GM19099 (cell line): ENCODE data around the gene MEI4.

Experiments
- POLR2A ChIP-seq: IDR thresholded peaks from 3 replicates; pipeline ENCODE4 v1.6.1; 2011; ENCODE audit warnings: low read depth; ENCODE audit not compliant: insufficient read length; ENCODE audit errors: extremely low read depth

Gene MEI4

DNA sequence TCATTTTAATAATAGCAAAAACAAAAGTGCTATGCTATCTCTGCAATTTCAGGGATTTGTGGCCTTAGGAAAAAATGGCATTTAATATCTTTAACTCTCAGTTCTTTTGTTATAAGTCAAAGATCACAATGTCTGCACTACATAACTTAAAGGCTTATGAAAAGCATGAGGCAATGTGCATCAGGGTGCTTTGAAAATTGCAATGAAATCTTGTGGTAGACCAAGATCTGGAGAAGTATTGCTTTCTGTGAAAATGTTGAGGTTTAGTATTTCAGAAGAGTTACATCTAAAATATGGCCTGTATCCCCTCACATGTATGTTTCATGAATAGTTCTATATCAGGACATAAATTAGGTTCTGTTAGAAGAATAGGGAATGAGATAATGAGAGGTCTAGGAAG is 200.6 kb downstream of the MEI4 start:
- no peak for TF ChIP-seq POLR2A

DNA sequence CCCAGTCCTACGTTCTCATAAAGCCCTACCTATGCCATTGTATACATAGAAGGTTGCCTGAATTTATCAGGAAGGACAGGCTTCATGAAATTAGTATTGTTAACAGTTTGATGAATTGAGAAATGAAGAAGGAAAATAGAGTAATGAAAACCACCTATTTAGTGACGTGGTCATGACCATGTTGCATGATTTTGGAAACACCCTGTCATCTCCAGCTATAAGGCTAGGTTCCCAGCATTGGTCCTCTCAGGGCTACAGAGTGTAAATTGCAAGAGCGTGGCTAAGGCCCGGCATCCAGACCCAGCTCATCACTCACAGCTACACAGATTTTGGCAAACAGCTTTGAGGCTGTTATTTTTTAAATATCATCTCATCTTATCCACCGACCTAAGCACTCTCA is 203.6 kb downstream of the MEI4 start:
- no peak for TF ChIP-seq POLR2A

DNA sequence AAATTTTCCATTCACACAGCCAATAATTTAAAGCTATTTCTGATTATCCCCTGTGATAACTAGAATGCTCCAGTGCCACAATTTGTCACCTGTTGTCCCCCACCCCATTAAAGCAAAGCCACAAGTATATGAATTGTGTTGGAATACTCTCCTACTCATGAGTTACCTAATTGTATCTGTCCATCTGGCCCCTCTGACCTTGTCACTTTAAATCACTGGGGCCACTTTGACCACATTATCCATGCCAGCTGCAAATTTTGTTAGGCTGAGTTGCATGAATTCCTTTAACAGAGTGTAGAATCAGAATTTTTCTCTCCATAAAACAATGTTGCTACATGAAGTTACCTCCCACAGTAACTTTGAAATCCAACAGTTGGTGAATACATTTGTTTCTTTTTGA is 204.6 kb downstream of the MEI4 start:
- TF ChIP-seq POLR2A: no peak

DNA sequence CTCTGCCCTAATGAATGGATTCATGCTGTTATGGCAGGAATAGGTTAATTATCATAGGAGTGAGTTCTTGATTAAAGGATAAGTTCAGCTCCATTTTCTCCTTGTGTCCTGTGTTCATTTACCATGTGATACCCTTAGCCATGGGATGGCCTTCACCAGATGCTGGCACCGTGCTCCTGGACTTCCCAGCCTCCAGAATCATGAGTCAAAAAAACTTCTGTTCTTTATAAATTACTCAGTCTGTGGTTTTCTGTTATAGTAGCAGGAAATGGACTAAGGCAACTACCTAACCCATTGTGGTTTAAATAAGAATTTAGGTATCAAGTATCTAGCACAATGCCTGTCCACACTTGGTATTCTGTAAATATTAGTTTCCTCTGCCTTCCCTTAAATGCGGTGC is 223.5 kb downstream of the MEI4 start:
- no peak for TF ChIP-seq POLR2A

DNA sequence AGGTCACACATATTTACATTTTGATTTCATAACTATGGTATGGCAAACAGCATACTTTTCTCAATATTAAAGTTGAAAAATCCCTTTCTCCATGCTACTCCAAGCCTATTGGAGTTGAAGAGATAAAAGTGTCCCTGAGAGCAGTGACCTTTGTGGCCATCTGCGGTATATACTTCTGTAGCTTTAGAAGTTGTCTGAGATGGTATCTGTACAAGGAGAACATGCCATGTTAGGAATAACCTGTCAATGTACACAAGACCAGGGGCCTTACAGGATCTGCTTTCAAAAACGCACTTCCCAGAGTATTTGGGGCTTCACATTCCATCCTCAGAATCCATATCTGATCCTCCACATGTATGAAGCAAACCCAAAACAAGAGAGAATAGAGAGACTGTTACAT is 226.7 kb downstream of the MEI4 start:
- no peak for TF ChIP-seq POLR2A

DNA sequence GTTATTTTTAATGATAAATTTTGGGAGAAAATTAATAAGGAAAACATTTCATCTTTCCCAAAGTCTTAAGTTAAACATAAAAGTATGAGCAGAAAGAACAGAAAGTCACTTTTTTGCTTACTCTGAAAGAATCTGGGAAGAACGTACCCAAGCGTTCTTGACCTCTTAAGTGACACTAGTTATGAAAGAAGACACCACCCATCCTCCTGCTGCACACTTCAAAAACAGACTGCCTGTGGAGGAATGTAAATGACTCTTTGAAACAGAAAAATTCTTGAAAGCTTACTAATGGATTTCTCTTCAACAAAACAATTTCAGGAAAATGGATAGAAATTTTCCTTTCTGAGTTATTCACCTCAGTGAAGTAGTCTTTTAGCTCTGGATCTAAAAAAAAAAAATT is 227.7 kb downstream of the MEI4 start:
- TF ChIP-seq POLR2A: no peak

DNA sequence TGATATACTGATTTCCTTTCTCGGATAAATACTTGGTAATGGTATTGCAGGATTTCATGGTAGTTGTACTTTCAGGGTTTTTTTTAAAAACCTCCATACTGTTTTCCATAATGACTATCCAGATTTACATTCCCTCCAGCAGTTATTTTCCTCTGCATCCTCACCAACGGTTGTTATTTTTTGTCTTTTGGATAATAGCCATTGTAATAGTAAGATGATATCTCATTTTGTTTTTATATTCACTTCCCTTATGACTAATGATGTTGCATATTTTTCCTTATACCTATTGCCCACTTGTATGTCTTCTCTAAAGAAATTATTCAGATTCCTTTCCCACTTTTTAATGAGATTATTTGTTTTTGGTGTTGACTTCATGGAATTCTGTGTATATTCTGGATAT is 231.0 kb downstream of the MEI4 start:
- no peak for TF ChIP-seq POLR2A

DNA sequence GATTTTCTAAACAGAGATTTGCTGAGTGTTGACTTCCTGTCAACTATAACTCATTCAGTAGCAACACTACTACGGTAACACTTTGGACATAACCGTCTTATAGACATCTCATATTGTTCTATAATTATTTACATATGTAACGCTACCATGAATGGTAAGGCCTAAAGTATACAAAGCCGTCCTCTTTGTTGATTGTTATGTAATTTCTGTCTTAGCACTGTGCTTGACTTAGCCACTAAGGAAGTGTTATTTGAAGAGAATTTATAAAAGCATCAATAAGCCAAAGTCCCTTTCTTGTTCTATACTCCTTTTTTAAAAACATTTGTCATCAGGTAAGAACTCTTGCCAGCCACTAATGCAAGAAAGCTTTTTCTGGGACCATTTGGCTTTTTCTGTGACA is 240.6 kb downstream of the MEI4 start:
- no peak for TF ChIP-seq POLR2A

DNA sequence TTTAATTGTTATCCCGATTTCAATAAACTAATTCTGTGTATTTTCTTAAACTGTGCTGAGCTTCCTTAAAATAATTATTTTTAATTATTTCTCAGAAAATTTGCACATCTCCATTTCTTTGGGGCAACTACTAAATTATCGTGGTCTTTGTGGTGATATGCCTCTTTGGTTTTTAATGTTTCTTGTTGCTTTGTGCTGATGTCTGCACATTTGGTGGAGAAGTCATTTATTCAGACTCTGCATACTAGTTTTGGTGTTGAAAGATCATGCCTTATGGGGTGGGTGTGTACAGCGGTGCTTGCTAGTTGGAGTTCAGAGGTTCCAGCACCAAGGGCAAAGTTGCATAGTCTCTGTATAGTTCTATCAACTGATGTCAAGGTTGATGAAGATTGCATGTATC is 253.2 kb downstream of the MEI4 start:
- no peak for TF ChIP-seq POLR2A

DNA sequence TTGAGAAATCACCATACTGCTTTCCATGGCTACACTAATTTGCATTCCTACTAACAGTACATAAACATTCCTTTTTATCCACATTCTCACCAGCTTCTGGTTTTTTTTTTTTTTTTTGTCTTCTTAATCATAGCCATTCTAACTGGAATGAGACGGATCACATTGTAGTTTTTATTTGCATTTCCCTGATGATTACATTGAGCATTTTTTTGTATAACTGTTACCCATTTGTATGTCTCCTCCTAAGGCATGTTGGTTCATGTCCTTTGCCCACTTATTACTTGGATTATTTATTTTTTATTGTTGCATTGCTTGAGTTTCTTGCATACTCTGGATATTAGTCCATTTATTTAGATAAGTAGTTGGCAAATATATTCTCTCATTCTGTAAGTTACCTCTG is 258.0 kb downstream of the MEI4 start:
- no peak for TF ChIP-seq POLR2A

DNA sequence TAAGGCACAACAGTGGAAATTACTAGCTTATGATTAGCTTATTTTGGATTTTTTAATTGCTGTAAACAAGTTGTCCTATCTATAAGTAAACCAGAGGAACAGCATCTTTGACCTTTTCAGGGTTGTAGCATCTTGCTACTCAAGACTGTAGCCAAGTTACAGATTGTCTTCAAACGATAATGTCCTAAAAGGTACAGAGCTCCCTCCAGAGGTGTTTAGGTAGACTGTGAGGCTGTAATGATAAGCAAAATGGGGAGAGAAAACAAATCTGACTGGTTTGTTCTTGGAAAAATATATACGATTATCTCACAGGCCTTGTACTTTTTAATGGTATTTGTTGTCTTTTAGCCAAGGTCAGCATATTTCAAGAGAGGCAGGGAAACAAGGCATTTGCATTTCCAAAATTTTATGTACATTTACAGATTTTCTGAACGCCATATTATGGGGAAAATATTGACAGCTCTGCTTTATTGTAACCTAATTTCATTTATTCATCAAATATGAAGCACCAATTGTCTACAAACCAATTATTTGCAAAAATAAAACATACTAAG is 273.4 kb downstream of the MEI4 start:
- no peak for TF ChIP-seq POLR2A

DNA sequence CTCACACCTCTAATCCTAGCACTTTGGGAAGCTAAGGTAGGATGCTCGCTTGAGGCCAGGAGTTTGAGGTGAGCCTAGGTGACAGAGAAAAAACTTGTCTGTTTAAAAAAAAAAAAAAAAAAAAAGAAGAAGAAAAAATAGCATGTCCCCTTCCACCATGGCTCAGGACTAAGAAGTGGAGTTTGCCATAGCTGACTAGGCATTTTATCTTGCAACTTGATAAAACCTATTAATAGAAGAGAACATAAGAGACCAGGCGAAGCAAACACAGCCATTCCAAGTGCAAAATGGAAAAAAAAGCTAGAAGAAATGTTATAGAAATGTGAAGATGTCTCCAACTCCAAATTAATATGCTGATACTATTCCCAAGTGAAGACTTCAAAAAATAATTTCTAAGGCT is 277.5 kb downstream of the MEI4 start:
- no peak for TF ChIP-seq POLR2A

DNA sequence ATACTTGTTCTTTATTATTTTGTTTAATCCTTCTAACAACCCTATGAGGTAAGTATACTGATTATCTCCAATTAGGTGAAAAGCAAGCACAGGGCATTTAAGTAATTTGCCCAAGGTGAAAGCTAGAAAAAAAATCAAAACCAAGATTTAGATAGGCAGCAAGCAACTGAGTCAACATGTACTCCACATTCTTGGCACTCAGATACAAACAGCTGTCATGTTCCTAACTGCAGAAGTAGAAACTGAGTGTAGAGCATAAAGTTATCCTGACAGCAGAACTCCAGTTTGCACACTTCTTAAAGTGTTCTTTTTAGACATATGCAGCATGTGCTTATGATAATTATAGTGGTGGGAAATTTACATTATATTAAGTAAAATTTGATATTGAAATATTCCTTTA is 278.1 kb downstream of the MEI4 start:
- no peak for TF ChIP-seq POLR2A

DNA sequence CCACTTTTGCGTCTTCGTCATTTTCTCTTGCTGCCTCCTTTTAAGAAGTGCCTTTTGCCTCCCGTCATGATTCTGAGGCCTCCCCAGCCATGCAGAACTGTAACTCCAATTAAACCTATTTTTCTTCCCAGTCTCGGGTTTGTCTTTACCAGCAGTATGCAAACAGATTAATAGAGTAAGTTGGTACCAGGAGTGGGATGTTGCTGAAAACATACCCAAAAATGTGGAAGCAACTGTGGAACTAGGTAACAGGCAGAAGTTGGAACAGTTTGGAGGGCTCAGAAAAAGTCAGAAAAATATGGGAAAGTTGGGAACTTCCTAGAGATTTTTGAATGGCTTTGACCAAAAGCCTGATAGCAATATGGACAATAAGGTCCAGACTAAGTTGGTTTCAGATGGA is 309.2 kb downstream of the MEI4 start:
- no peak for TF ChIP-seq POLR2A

DNA sequence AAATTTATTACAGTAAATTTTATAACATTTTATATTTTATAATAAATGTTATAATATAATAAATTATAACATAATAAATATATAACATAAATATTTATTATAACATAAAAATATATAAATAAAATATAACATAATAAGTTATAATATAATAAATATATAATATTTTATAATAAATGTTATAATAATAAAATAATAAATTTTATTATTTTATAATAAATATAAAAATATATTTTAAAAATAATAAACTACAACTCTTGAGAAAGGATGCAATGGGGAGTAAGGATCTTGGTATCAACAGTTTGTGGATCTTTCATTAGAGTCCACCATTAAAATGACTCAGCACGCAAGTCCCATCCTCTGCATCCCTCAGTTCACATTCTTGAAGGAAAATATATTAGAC is 312.6 kb downstream of the MEI4 start:
- no peak for TF ChIP-seq POLR2A

DNA sequence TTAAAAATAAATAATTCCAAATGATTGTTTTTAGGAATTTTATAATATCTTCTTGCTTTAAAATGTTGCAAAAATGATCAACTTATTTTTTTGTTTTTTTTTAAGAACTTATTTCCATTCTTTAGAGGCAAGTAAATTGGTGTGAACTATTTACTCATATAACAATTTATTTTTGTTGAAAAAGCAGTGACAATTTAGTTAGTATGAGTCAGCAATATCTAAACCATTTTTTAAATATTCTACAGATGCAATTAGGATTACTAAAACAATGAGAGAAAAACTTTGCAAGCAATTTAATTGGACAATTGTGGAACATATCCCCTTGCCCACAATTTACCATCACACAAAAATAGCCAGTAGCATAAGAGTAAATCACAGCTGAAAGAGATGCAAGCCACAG is 319.5 kb downstream of the MEI4 start:
- TF ChIP-seq POLR2A: no peak
